Heart right ventricle (tissue), 16 donors: Measurements from ENCODE around the gene MYO10. TPM values are rescaled to one million over a fixed set of nuclear protein-coding genes. Genes with fewer than 3 reads are reported as not detected.

Experiments
- ATAC-seq, 8 donors: fragments of 200-7000 bp; cut with Tn5 transposase; one replicate each; pipeline ENCODE4 v1.9.1; 2020; ENCODE audit warnings: mild to moderate bottlenecking in 8 of 8, moderate library complexity in 8 of 8, moderate number of reproducible peaks in 1 of 8
- DNase-seq, 2 donors: peaks; one replicate each; pipeline ENCODE4 v3.0.0-alpha.2; 2020
- H3K27ac ChIP-seq, 10 donors: fragments of 200-600 bp; sonication (generic) in 2 of 10; one replicate each; pipeline versions ENCODE4 v1.5.0 to v1.8.0; 2020 to 2022; ENCODE audit warnings: mild to moderate bottlenecking in 3 of 10
- H3K27me3 ChIP-seq, 7 donors: fragments of 200-600 bp; one replicate each; pipeline ENCODE4 v1.8.0; 2021 to 2022; ENCODE audit warnings: mild to moderate bottlenecking in 2 of 7
- H3K36me3 ChIP-seq, 9 donors: fragments of 200-600 bp; sonication (generic) in 1 of 9; one replicate each; pipeline versions ENCODE4 v1.5.0 to v1.8.0; 2020 to 2022; ENCODE audit warnings: mild to moderate bottlenecking in 2 of 9
- H3K4me1 ChIP-seq, 9 donors: fragments of 200-600 bp; sonication (generic) in 1 of 9; one replicate each; pipeline versions ENCODE4 v1.5.0 to v1.8.0; 2020 to 2022; ENCODE audit warnings: mild to moderate bottlenecking in 4 of 9
- H3K4me3 ChIP-seq, 10 donors: fragments of 200-600 bp; sonication (generic) in 2 of 10; one replicate each; pipeline versions ENCODE4 v1.5.0 to v1.8.0; 2020 to 2022; ENCODE audit warnings: mild to moderate bottlenecking in 7 of 10, moderate library complexity in 2 of 10
- H3K9me3 ChIP-seq, 11 donors: fragments of 200-600 bp in 10 of 11; sonication (generic) in 2 of 11; one replicate each; pipeline versions ENCODE4 v1.5.0 to v1.8.0; 2013 to 2022; ENCODE audit warnings: mild to moderate bottlenecking in 2 of 11, control low read depth in 1 of 11, moderate library complexity in 1 of 11
- WGBS, 2 donors: extraction: QIAGEN DNeasy Blood & Tissue Kit; methylation state at CpG; one replicate each; pipeline ENCODE4 v1.1.7; 2013; ENCODE audit warnings: inconsistent platforms in 1 of 2; 5-methylcytosine and 5-hydroxymethylcytosine counted together
- intact Hi-C, 10 donors: fragments of 100-400 bp; cut with DNase I; formaldehyde crosslinking; loops; one replicate each; pipeline versions ENCODE4 v1.11.1 to v1.14.2; 2022
- polyA plus RNA-seq, 2 donors: library from polyadenylated mRNA; stranded (reverse); fragments of 200-250 nt; gene quantifications; one replicate each; pipeline ENCODE4 v1.2.3, GENCODE V29; 2013
- total RNA-seq, 10 donors: library from RNA; stranded (reverse); fragmentation: NEBNext Ultra II Directional in 3 of 10; extraction: Animal tissue kit (Norgen Biotek cat#: 25700) in 3 of 10; gene quantifications; one replicate each; pipeline versions ENCODE4 v1.2.1 to v1.2.4, GENCODE V29; 2021 to 2023
- TF ChIP-seq, protein P1 (sequence below), 9 donors: fragments of 200-600 bp; sonication (generic) in 2 of 9; IDR thresholded peaks; one replicate each; pipeline versions ENCODE4 v1.5.0 to v1.8.0; 2021 to 2022; ENCODE audit warnings: antibody characterized with exemption in 9 of 9, mild to moderate bottlenecking in 5 of 9, moderate library complexity in 1 of 9
- donor health status: Arrhythmogenic right ventricular cardiomyopathy.
- donor health status: ischemic (EF 13 %, LVEDD 7.1; RV severe dilation, severe dysfunction).
- donor health status: healthy with polysubstance abuse.
- donor health status: DM: no; HTN: yes; CAD: no.
- donor health status: DM: no; HTN: no; CAD: no.
- donor health status: ischemic (EF 25% LVEDD 6.9; RV normal size, moderate dysfunction).
- donor health status: ischemic (EF 25% LVEDD 5.7; RV mildly dilated, moderate dysfunction).
- donor health status: healthy.
- donor health status: DM: yes; HTN: yes; CAD: no.
- donor health status: Ischemic cardiomyopathy.
- donor health status: ischemic (EF 35%, LVEDD 5.7; RV mildly dilated, moderate dysfunction).
- donor health status: nonischemic (EF 11% LVEDD 7.7; RV severe dilation, severe dysfunction).
- donor health status: DM: yes; HTN: yes; CAD: no.
- donor health status: PGD.
- donor health status: ischemic (EF 29% LVEDD 5.4; RV normal size, mild dysfunction).
- donor health status: nonischemic (EF 23%, LVEDD 6.1; RV moderate dilation, normal function).

Gene MYO10
- total and polyA plus RNA-seq, 12 donors = 1.2 to 8.2 (median 4.6) TPM

DNA sequence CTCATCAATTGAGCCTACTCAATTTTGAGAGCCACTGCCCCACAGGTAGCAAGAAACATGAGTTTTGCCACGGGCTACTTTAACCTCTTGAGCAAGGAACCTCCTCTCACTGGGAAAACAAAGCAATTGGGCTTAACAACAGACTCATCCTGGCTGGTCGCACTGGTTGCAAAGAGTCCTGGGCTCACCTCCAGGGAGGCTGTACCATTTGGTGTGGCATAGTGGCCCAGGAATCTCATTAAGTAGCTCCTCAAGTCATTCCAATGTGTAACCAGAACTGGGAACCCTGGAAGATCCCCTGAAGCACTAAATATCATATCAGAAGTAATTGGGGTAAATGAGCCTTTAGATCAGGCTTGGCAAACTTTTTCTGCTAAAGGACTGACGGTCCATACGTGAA, 78.5 kb downstream of the MYO10 start:
- Histone ChIP-seq H3K36me3 (no peaks in the 10 kb centered on the region), H3K4me3 (no peak overlapping the region), H3K4me1 (peaks cover 0 to 24% (median 12%) of the 10 kb centered on the region in 9 donors), H3K9me3 (peaks cover 0 to 10% (median 7%) of the 10 kb centered on the region in 11 donors), H3K27me3 (no peaks in the 10 kb centered on the region), H3K27ac (no peak overlapping the region)
- ATAC-seq (no peak), DNase-seq (no peak)
- TF ChIP-seq, protein P1, sequence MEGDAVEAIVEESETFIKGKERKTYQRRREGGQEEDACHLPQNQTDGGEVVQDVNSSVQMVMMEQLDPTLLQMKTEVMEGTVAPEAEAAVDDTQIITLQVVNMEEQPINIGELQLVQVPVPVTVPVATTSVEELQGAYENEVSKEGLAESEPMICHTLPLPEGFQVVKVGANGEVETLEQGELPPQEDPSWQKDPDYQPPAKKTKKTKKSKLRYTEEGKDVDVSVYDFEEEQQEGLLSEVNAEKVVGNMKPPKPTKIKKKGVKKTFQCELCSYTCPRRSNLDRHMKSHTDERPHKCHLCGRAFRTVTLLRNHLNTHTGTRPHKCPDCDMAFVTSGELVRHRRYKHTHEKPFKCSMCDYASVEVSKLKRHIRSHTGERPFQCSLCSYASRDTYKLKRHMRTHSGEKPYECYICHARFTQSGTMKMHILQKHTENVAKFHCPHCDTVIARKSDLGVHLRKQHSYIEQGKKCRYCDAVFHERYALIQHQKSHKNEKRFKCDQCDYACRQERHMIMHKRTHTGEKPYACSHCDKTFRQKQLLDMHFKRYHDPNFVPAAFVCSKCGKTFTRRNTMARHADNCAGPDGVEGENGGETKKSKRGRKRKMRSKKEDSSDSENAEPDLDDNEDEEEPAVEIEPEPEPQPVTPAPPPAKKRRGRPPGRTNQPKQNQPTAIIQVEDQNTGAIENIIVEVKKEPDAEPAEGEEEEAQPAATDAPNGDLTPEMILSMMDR (IDR thresholded peaks at IDR 0.05) = no peak
- 92 to 96% methylated on average over 4 of the region's 4 CpGs for WGBS, 2 donors
- intact Hi-C loops = no loop called here

DNA sequence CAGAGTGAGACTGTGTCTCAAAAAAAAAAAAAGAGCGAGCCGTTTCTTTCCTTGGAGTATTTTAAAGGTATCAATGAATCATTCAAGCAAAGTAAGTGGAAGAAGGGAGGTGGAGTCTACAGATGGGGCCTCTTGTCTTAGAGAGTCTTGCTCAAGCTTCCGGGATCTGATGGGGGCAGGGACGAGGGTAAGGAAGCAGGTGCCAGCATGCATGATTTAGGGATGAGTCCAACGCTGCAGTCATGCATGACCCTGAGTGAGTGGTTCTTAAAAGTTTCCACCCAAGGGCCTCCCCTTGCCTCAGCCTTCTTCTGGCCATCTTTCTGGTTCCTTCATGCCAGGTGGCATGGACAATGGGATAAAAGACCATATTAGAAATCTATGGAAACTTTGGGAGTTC, 79.6 kb downstream of the MYO10 start:
- TF ChIP-seq, protein P1 (IDR thresholded peaks at IDR 0.05) = no peak
- Histone ChIP-seq H3K4me1 (peaks cover 0 to 24% (median 12%) of the 10 kb centered on the region in 9 donors), H3K36me3 (no peaks in the 10 kb centered on the region), H3K27ac (no peak overlapping the region), H3K27me3 (no peaks in the 10 kb centered on the region), H3K9me3 (peaks cover 0 to 10% (median 7%) of the 10 kb centered on the region in 11 donors), H3K4me3 (no peak overlapping the region)
- no peak for ATAC-seq
- no peak for DNase-seq
- 92 to 97% methylated on average over 5 of the region's 5 CpGs for WGBS, 2 donors
- intact Hi-C loops = no loop called here

DNA sequence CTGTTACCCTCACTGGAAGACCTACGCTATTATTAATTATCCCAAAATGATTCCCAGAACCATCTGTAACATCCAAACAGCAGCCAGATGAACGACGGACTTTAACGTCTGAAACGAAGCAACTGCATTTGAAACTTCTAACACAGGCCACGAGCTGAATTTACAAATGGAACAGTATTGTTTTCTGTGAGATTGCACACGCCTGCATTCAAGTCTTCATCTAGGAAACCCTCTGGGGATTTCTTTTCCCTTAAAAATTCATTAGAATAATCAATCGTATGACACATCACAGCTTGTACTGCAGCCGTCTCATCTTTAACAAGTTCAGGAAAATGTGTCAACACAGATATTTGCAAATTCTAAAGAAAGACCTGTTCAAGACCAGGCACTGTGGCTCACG, 80.2 kb downstream of the MYO10 start:
- TF ChIP-seq, protein P1 (IDR thresholded peaks at IDR 0.05) = no peak
- WGBS, 2 donors = 52% methylated on average over 10 of the region's 10 CpGs
- Histone ChIP-seq H3K27ac (peak overlapping the region in 3 of 10 donors; percentile 2 to 34 (median 6)), H3K27me3 (no peaks in the 10 kb centered on the region), H3K4me1 (peaks cover 0 to 24% (median 12%) of the 10 kb centered on the region in 9 donors), H3K4me3 (no peak overlapping the region), H3K9me3 (peaks cover 0 to 10% (median 7%) of the 10 kb centered on the region in 11 donors), H3K36me3 (no peaks in the 10 kb centered on the region)
- intact Hi-C loops = no loop called here
- ATAC-seq = no peak
- DNase-seq = no peak

DNA sequence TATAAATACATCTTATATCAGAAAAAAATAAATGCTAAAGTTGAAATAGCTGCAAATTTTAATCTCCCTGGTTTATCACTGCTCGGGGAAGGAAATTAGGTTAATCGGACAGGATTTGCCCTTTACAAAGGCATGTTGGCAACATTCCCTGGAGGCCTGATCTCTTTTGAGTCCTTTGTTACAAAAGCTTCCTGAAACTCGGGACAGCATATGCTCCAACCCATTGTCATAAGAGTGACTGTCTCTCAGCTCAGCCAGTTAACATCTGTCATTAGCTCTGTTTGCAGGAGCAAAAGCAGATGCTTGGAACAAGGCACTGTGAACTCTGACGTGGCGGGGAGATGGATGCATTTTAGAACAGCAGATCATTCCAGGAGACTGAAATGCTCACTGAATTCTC, 80.6 kb downstream of the MYO10 start:
- 28 to 33% methylated on average over 5 of the region's 5 CpGs for WGBS, 2 donors
- peaks cover 0 to 24% (median 12%) of the 10 kb centered on the region in 9 donors for H3K4me1 ChIP-seq
- peak overlapping the region in 2 of 10 donors; percentile 2 to 6 for H3K27ac ChIP-seq
- H3K36me3 ChIP-seq = no peaks in the 10 kb centered on the region
- H3K9me3 ChIP-seq = peaks cover 0 to 10% (median 7%) of the 10 kb centered on the region in 11 donors
- H3K4me3 ChIP-seq = no peak overlapping the region
- DNase-seq (peak in 1 of 2 donors; percentile 56), ATAC-seq (peak; percentile 58 to 90 (median 84))
- TF ChIP-seq, protein P1 (IDR thresholded peaks at IDR 0.05) = no peak
- no peaks in the 10 kb centered on the region for H3K27me3 ChIP-seq
- intact Hi-C loops = no loop called here
